GM12878 (cell line): Measurements from ENCODE around the gene FUT7. TPM values are rescaled to one million over a fixed set of nuclear protein-coding genes. Genes with fewer than 3 reads are reported as not detected.

Experiments
- ATAC-seq: fragments of 200-7000 bp; cut with Tn5 transposase; 3 replicates; pipeline ENCODE4 v1.9.1; 2020; ENCODE audit warnings: mild to moderate bottlenecking, moderate library complexity
- BruUV-seq: library from RNA; stranded (reverse); fragments of 400-500 nt; replicated peaks from 2 replicates; lab custom pipeline; 2021; lab: Mats Ljungman, UMichigan
- CTCF ChIA-PET: fragments of 300-600 bp; sonication (Branson Sonifier 250); formaldehyde crosslinking; extraction: SDS; loops from one replicate; lab custom pipeline; 2021; ENCODE audit warnings: inconsistent platforms; lab: Yijun Ruan, JAX
- POLR2A ChIA-PET: fragments of 350-600 bp; formaldehyde crosslinking; extraction: SDS; loops from one replicate; lab custom pipeline; 2021; ENCODE audit warnings: inconsistent platforms; lab: Charles Lee
- RAD21 ChIA-PET: fragments of 300-600 bp; sonication (Branson Sonifier 250); formaldehyde crosslinking; loops from one replicate; lab custom pipeline; 2023; ENCODE audit warnings: antibody characterized with exemption; ENCODE audit not compliant: unreplicated experiment; lab: Charles Lee
- SMC1A ChIA-PET: fragments of 300-600 bp; sonication (Branson Sonifier 250); formaldehyde crosslinking; loops from one replicate; lab custom pipeline; 2023; ENCODE audit not compliant: unreplicated experiment, uncharacterized antibody; lab: Charles Lee
- DNase-seq: peaks from one replicate; pipeline ENCODE4 v3.0.0-alpha.2; 2011; ENCODE audit warnings: low read depth, low spot score
- FAIRE-seq: peaks from 3 replicates; lab custom pipeline; 2011; peaks lifted over from hg19 to GRCh38; lab: Jason Lieb, UNC
- H2AFZ ChIP-seq: 2 replicates; pipeline ENCODE4 v1.6.0; 2011; ENCODE audit warnings: low read depth, low read length, control low read depth; ENCODE audit not compliant: control insufficient read depth
- H3K27ac ChIP-seq: 2 replicates; pipeline ENCODE4 v1.5.1; 2011; ENCODE audit warnings: control low read depth; ENCODE audit not compliant: control insufficient read depth, insufficient read depth
- H3K27me3 ChIP-seq, 2 experiments: replicated peaks in 1 of 2; 2 replicates each; pipeline versions ENCODE4 v1.6.0 to v1.6.1; 2011; ENCODE audit warnings: low read length in 1 of 2; ENCODE audit not compliant: control insufficient read depth in 2 of 2, insufficient read depth in 2 of 2
- H3K36me3 ChIP-seq, 2 experiments: 2 replicates each; pipeline ENCODE4 v1.5.1; 2011; ENCODE audit warnings: low read length in 1 of 2; ENCODE audit not compliant: control insufficient read depth in 2 of 2, insufficient read depth in 2 of 2
- H3K4me1 ChIP-seq: 2 replicates; pipeline ENCODE4 v1.6.1; 2011; ENCODE audit warnings: mild to moderate bottlenecking, low read length, moderate library complexity, mixed read lengths; ENCODE audit not compliant: control insufficient read depth, insufficient read depth
- H3K4me2 ChIP-seq: 2 replicates; pipeline ENCODE4 v1.6.0; 2011; ENCODE audit warnings: control low read depth; ENCODE audit not compliant: control insufficient read depth, insufficient read depth
- H3K4me3 ChIP-seq: fragments of 200-600 bp; sonication (generic); 2 replicates; pipeline ENCODE4 v1.5.1; 2016
- H3K79me2 ChIP-seq: 2 replicates; pipeline ENCODE4 v1.6.0; 2011; ENCODE audit warnings: low read length; ENCODE audit not compliant: control insufficient read depth, insufficient read depth
- H3K9ac ChIP-seq: 2 replicates; pipeline ENCODE4 v1.8.0; 2011; ENCODE audit warnings: low read length, control low read depth, mixed read lengths; ENCODE audit not compliant: control insufficient read depth, insufficient read depth
- H3K9me3 ChIP-seq: replicated peaks from 3 replicates; pipeline ENCODE4 v1.5.1; 2011; ENCODE audit warnings: mild to moderate bottlenecking, low read length; ENCODE audit not compliant: control insufficient read depth, insufficient read depth
- H4K20me1 ChIP-seq: 2 replicates; pipeline ENCODE4 v1.6.0; 2011; ENCODE audit not compliant: control insufficient read depth, insufficient read depth
- CHD4 ChIP-seq: fragments of 200-600 bp; sonication (generic); IDR thresholded peaks from 2 replicates; pipeline ENCODE4 v1.6.1; 2016; ENCODE audit warnings: mild to moderate bottlenecking
- SMC3 ChIP-seq: IDR thresholded peaks from 2 replicates; pipeline ENCODE4 v1.6.1; 2011; ENCODE audit warnings: low read length, improper control_type of control experiment, borderline replicate concordance
- STAT3 ChIP-seq: IDR thresholded peaks from 2 replicates; pipeline ENCODE4 v1.6.1; 2011; ENCODE audit warnings: low read depth, low read length, improper control_type of control experiment
- WRNIP1 ChIP-seq: IDR thresholded peaks from 2 replicates; pipeline ENCODE4 v1.6.1; 2011; ENCODE audit warnings: low read depth, low read length, improper control_type of control experiment, borderline replicate concordance
- WGBS: methylation state at CpG from one replicate; pipeline ENCODE4 v1.1.6; 2016; ENCODE audit warnings: low lambda C conversion rate; ENCODE audit not compliant: insufficient replicate concordance, insufficient coverage; ENCODE audit errors: missing lambda C conversion rate; 5-methylcytosine and 5-hydroxymethylcytosine counted together
- in situ Hi-C: fragments of 300-500 bp; cut with MboI; formaldehyde crosslinking; loops from 9 replicates; pipeline ENCODE4 v1.14.3; 2018; ENCODE audit warnings: mixed read lengths
- intact Hi-C: fragments of 100-400 bp; cut with micrococcal nuclease; formaldehyde crosslinking; loops from one replicate; pipeline ENCODE4 v1.14.2; 2022; ENCODE audit not compliant: unreplicated experiment
- polyA plus RNA-seq, 11 experiments: library from polyadenylated mRNA; depleted of rRNA in 4 of 11; unstranded in 6 of 11; stranded (reverse) in 5 of 11; fragments of >200 nt; fragmentation: Nextera tagmentation in 4 of 11; fragmentation: Illumina TruSeq in 1 of 11; extraction: Ambion mirVana in 4 of 11; extraction: Trizol in 1 of 11; gene quantifications; 1 replicate in 1 of 11; 2 replicates in 10 of 11; pipeline versions ENCODE4 v1.2.1 to v1.2.3, GENCODE V29; 2011 to 2016; ENCODE audit warnings: inconsistent platforms in 2 of 11, missing spikeins in 2 of 11, low read depth in 1 of 11
- total RNA-seq, 4 experiments: library from RNA; depleted of rRNA in 3 of 4; stranded (reverse); fragments of >200 nt in 3 of 4; fragmentation: Illumina TruSeq in 1 of 4; extraction: Trizol in 1 of 4; gene quantifications; 2 replicates each; pipeline versions ENCODE4 v1.2.1 to v1.2.3, GENCODE V29; 2013 to 2021
- TF ChIP-seq, protein P1 (sequence below): fragments of 450-650 bp; formaldehyde crosslinking; IDR thresholded peaks from 2 replicates; pipeline ENCODE4 v1.4.0; 2022; ENCODE audit warnings: mild to moderate bottlenecking, moderate library complexity
- TF ChIP-seq, protein P2 (sequence below): IDR thresholded peaks from 2 replicates; pipeline ENCODE4 v1.6.1; 2011; ENCODE audit warnings: borderline replicate concordance, low read depth, mild to moderate bottlenecking, moderate library complexity, mixed read lengths, low read length; ENCODE audit not compliant: insufficient read depth; ENCODE audit errors: extremely low read length
- TF ChIP-seq, protein P3 (sequence below): fragments of 450-650 bp; IDR thresholded peaks from 2 replicates; pipeline ENCODE4 v1.6.1; 2017; ENCODE audit warnings: mild to moderate bottlenecking

Gene FUT7
- total and polyA plus RNA-seq, 10 of the 15 experiments (the other 5 are each of a cell fraction or from before 2014, with no cell fraction given), result 0.04 to 0.62 (median 0.20) TPM; not detected in 2

GRCh38 chr9:137013571-137013940 is 18.3 kb downstream of the FUT7 start:
- H3K27me3 ChIP-seq, result no peaks in the 10 kb centered on the region
- TF ChIP-seq, protein P1, sequence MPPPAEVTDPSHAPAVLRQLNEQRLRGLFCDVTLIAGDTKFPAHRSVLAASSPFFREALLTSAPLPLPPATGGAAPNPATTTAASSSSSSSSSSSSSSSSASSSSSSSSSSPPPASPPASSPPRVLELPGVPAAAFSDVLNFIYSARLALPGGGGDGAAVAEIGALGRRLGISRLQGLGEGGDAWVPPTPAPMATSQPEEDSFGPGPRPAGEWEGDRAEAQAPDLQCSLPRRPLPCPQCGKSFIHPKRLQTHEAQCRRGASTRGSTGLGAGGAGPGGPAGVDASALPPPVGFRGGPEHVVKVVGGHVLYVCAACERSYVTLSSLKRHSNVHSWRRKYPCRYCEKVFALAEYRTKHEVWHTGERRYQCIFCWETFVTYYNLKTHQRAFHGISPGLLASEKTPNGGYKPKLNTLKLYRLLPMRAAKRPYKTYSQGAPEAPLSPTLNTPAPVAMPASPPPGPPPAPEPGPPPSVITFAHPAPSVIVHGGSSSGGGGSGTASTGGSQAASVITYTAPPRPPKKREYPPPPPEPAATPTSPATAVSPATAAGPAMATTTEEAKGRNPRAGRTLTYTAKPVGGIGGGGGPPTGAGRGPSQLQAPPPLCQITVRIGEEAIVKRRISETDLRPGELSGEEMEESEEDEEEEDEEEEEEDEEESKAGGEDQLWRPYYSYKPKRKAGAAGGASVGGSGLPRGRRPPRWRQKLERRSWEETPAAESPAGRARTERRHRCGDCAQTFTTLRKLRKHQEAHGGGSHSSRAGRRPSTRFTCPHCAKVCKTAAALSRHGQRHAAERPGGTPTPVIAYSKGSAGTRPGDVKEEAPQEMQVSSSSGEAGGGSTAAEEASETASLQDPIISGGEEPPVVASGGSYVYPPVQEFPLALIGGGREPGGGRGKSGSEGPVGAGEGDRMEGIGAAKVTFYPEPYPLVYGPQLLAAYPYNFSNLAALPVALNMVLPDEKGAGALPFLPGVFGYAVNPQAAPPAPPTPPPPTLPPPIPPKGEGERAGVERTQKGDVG (CRISPR knock-in tag), result no peak
- TF ChIP-seq, protein P2, sequence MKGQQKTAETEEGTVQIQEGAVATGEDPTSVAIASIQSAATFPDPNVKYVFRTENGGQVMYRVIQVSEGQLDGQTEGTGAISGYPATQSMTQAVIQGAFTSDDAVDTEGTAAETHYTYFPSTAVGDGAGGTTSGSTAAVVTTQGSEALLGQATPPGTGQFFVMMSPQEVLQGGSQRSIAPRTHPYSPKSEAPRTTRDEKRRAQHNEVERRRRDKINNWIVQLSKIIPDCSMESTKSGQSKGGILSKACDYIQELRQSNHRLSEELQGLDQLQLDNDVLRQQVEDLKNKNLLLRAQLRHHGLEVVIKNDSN, result no peak
- TF ChIP-seq, protein P3, sequence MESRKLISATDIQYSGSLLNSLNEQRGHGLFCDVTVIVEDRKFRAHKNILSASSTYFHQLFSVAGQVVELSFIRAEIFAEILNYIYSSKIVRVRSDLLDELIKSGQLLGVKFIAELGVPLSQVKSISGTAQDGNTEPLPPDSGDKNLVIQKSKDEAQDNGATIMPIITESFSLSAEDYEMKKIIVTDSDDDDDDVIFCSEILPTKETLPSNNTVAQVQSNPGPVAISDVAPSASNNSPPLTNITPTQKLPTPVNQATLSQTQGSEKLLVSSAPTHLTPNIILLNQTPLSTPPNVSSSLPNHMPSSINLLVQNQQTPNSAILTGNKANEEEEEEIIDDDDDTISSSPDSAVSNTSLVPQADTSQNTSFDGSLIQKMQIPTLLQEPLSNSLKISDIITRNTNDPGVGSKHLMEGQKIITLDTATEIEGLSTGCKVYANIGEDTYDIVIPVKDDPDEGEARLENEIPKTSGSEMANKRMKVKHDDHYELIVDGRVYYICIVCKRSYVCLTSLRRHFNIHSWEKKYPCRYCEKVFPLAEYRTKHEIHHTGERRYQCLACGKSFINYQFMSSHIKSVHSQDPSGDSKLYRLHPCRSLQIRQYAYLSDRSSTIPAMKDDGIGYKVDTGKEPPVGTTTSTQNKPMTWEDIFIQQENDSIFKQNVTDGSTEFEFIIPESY, result no peak
- TF ChIP-seq SMC3, result no peak
- TF ChIP-seq STAT3, result no peak
- TF ChIP-seq WRNIP1, result no peak
- TF ChIP-seq CHD4, result no peak
- TF ChIP-seq, all 136 proteins: peak for 0
- no peaks in the 10 kb centered on the region; the same call in 2 of the 3 replicates for H3K9me3 ChIP-seq
- RAD21 ChIA-PET, result no interaction called here
- H3K4me2 ChIP-seq, result no peak overlapping the region
- no peaks in the 10 kb centered on the region for H3K4me1 ChIP-seq
- H3K27ac ChIP-seq, result no peak overlapping the region
- no peaks in the 10 kb centered on the region for H3K79me2 ChIP-seq
- H2AFZ ChIP-seq, result no peak overlapping the region
- no peak overlapping the region for H3K9ac ChIP-seq
- ATAC-seq, result no peak
- no peak for DNase-seq
- no peaks in the 10 kb centered on the region for H4K20me1 ChIP-seq
- SMC1A ChIA-PET, result no interaction called here
- CTCF ChIA-PET, result no interaction called here
- 84% methylated on average over 18 of the region's 20 CpGs for WGBS
- H3K36me3 ChIP-seq, result no peaks in the 10 kb centered on the region
- in situ Hi-C loops (no loop called here), intact Hi-C loops (no loop called here)
- FAIRE-seq, result no peak
- BruUV-seq, result no TSS peak
- no peak overlapping the region for H3K4me3 ChIP-seq
- POLR2A ChIA-PET, result no interaction called here
